Myocyte (in vitro differentiated cells): ENCODE results near the gene FHL1. TPM values are rescaled to one million over a fixed set of nuclear protein-coding genes. Genes with fewer than 3 reads are reported as not detected.
"Not testable (repeated sequence)": the region's sequence is repeated elsewhere in the genome, so short reads cannot be mapped to it uniquely, and the experiment has no call there.

Source experiments
- DNase-seq: peaks from one replicate; pipeline ENCODE4 v3.0.0-alpha.2; 2012; ENCODE audit warnings: low read depth
- total RNA-seq: library from RNA; depleted of rRNA; stranded (reverse); fragments of >200 nt; gene quantifications from 2 replicates; pipeline ENCODE4 v1.2.3, GENCODE V29; 2014

FHL1 gene
- total RNA-seq, 1 donor from 2014 or later = 805 TPM

- no peak for DNase-seq
These were observed 569 bp upstream of the FHL1 start for GRCh38 chrX:136146614-136147314.

GRCh38 chrX:136147976-136148375 lies 643 bp downstream of the FHL1 start:
- no peak for DNase-seq

- no peak for DNase-seq
These were observed 1.1 kb downstream of the FHL1 start for GRCh38 chrX:136148391-136148790.

- DNase-seq = no peak
These were observed 7.7 kb downstream of the FHL1 start for GRCh38 chrX:136154998-136155397.

- DNase-seq = no peak
These were observed 9.3 kb downstream of the FHL1 start for GRCh38 chrX:136156560-136157117.

GRCh38 chrX:136157187-136157586 lies 9.9 kb downstream of the FHL1 start:
- no peak for DNase-seq

GRCh38 chrX:136158685-136159084 lies 11.4 kb downstream of the FHL1 start:
- no peak for DNase-seq

- DNase-seq = no peak
These were observed 12.3 kb downstream of the FHL1 start for GRCh38 chrX:136159611-136160025.

- peak; percentile 59 for DNase-seq
These were observed 15.7 kb downstream of the FHL1 start for GRCh38 chrX:136162827-136163570.

GRCh38 chrX:136163689-136164088 lies 16.4 kb downstream of the FHL1 start:
- DNase-seq = no peak

- no peak for DNase-seq
These were observed 18.1 kb downstream of the FHL1 start for GRCh38 chrX:136165406-136165805.

GRCh38 chrX:136166221-136166855 lies 19.0 kb downstream of the FHL1 start:
- peak; percentile 44 for DNase-seq

GRCh38 chrX:136167989-136168388 lies 20.7 kb downstream of the FHL1 start:
- DNase-seq = not testable (repeated sequence)

GRCh38 chrX:136168929-136169735 lies 21.8 kb downstream of the FHL1 start:
- peak; percentile 48 for DNase-seq

- peak; percentile 60 for DNase-seq
These were observed 22.9 kb downstream of the FHL1 start for GRCh38 chrX:136170139-136170800.

GRCh38 chrX:136171420-136171819 lies 24.1 kb downstream of the FHL1 start:
- DNase-seq = no peak

GRCh38 chrX:136176399-136176825 lies 29.1 kb downstream of the FHL1 start:
- DNase-seq = peak; percentile 68

- no peak for DNase-seq
These were observed 31.8 kb downstream of the FHL1 start for GRCh38 chrX:136179133-136179532.

GRCh38 chrX:136182414-136182813 lies 35.1 kb downstream of the FHL1 start:
- no peak for DNase-seq

- DNase-seq = no peak
These were observed 35.8 kb downstream of the FHL1 start for GRCh38 chrX:136183172-136183571.
